Measurements from ENCODE around the gene TOM1L1.

TOM1L1 gene

GRCh38 chr17:54898576-54898975 is 2.1 kb upstream of the TOM1L1 start:
- no peak for TF ChIP-seq CTCF (conservative IDR thresholded peaks at IDR 0.05; ENCODE audit: low read depth, low read length)
- no peak for DNase-seq (ENCODE audit: low read depth)
- no peak overlapping the region for H3K4me3 ChIP-seq (ENCODE audit: low read length)

- TF ChIP-seq CTCF (conservative IDR thresholded peaks at IDR 0.05; ENCODE audit: low read depth, low read length): no peak
- no peak overlapping the region for H3K4me3 ChIP-seq (ENCODE audit: low read length)
- no peak for DNase-seq (ENCODE audit: low read depth)
Measured at GRCh38 chr17:54899201-54899600, 1.5 kb upstream of the TOM1L1 start.

GRCh38 chr17:54899721-54900456 is 763 bp upstream of the TOM1L1 start:
- H3K4me3 ChIP-seq (ENCODE audit: low read length): peak overlapping the region; percentile 83

GRCh38 chr17:54901230-54901822 is 674 bp downstream of the TOM1L1 start:
- H3K4me3 ChIP-seq (ENCODE audit: low read length): peak overlapping the region; percentile 83
- TF ChIP-seq CTCF (conservative IDR thresholded peaks at IDR 0.05; ENCODE audit: low read depth, low read length): no peak
- DNase-seq (ENCODE audit: low read depth): peak; percentile 36

More at GRCh38 chr17:54899721-54900456, 763 bp upstream of the TOM1L1 start:
- TF ChIP-seq CTCF (conservative IDR thresholded peaks at IDR 0.05; ENCODE audit: low read depth, low read length): no peak
- no peak for DNase-seq (ENCODE audit: low read depth)

- no peak overlapping the region for H3K4me3 ChIP-seq (ENCODE audit: low read length)
- DNase-seq (ENCODE audit: low read depth): no peak
- no peak for TF ChIP-seq CTCF (conservative IDR thresholded peaks at IDR 0.05; ENCODE audit: low read depth, low read length)
Measured at GRCh38 chr17:54902017-54902416, 1.4 kb downstream of the TOM1L1 start.

GRCh38 chr17:54902611-54903010 is 2.0 kb downstream of the TOM1L1 start:
- no peak for DNase-seq (ENCODE audit: low read depth)
- no peak overlapping the region for H3K4me3 ChIP-seq (ENCODE audit: low read length)
- no peak for TF ChIP-seq CTCF (conservative IDR thresholded peaks at IDR 0.05; ENCODE audit: low read depth, low read length)

- TF ChIP-seq CTCF (conservative IDR thresholded peaks at IDR 0.05; ENCODE audit: low read depth, low read length): no peak
- peak; percentile 33 for DNase-seq (ENCODE audit: low read depth)
- no peak overlapping the region for H3K4me3 ChIP-seq (ENCODE audit: low read length)
Measured at GRCh38 chr17:54903375-54903774, 2.7 kb downstream of the TOM1L1 start.
